Esophagus muscularis mucosa (tissue), 4 donors: ENCODE data around the gene KLF13. TPM values are rescaled to one million over a fixed set of nuclear protein-coding genes. Genes with fewer than 3 reads are reported as not detected.
"Not testable (repeated sequence)": the region's sequence is repeated elsewhere in the genome, so short reads cannot be mapped to it uniquely, and the experiment has no call there.

Source experiments
- DNase-seq: peaks from one replicate; pipeline ENCODE4 v3.0.0-alpha.2; 2017; ENCODE audit errors: extremely low spot score
- H3K27ac ChIP-seq, 4 donors: fragments of 200-600 bp; sonication (generic); replicated peaks in 1 of 4; 1 replicate in 3 of 4; 2 replicates in 1 of 4; pipeline ENCODE4 v1.5.1; 2016 to 2019; ENCODE audit warnings: mild to moderate bottlenecking in 1 of 4
- H3K27me3 ChIP-seq, 4 donors: fragments of 200-600 bp; sonication (generic); one replicate each; pipeline versions ENCODE4 v1.5.1 to v1.6.0; 2016 to 2019
- H3K36me3 ChIP-seq, 4 donors: fragments of 200-600 bp; sonication (generic); one replicate each; pipeline ENCODE4 v1.5.1; 2016 to 2019
- H3K4me1 ChIP-seq, 4 donors: fragments of 200-600 bp; sonication (generic); one replicate each; pipeline ENCODE4 v1.5.1; 2016 to 2019
- H3K4me3 ChIP-seq, 4 donors: fragments of 200-600 bp; sonication (generic); 1 replicate in 2 of 4; 2 replicates in 2 of 4; pipeline ENCODE4 v1.5.1; 2016 to 2019; ENCODE audit warnings: mild to moderate bottlenecking in 4 of 4, moderate library complexity in 1 of 4
- H3K9me3 ChIP-seq, 4 donors: fragments of 200-600 bp; sonication (generic); 1 replicate in 3 of 4; 2 replicates in 1 of 4; pipeline ENCODE4 v1.5.1; 2016 to 2019
- CTCF ChIP-seq, 3 experiments: fragments of 200-600 bp in 2 of 3; fragments of 450-650 bp in 1 of 3; sonication (generic) in 2 of 3; IDR thresholded peaks; one replicate each; pipeline ENCODE4 v1.5.1; 2017 to 2019; ENCODE audit warnings: antibody characterized with exemption in 3 of 3, mild to moderate bottlenecking in 2 of 3, moderate library complexity in 1 of 3
- EP300 ChIP-seq: sonication (generic); formaldehyde crosslinking; IDR thresholded peaks from one replicate; pipeline ENCODE4 v1.6.1; 2017; ENCODE audit warnings: antibody characterized with exemption
- POLR2A ChIP-seq: fragments of 450-650 bp; IDR thresholded peaks from one replicate; pipeline ENCODE4 v1.6.1; 2017; ENCODE audit warnings: antibody characterized with exemption, moderate library complexity, mild to moderate bottlenecking, low read depth
- POLR2AphosphoS5 ChIP-seq, 2 donors: sonication (generic); formaldehyde crosslinking; IDR thresholded peaks; one replicate each; pipeline ENCODE4 v1.6.1; 2017; ENCODE audit warnings: antibody characterized with exemption in 2 of 2
- WGBS: methylation state at CpG from one replicate; pipeline ENCODE4 v1.1.5; 2018; 5-methylcytosine and 5-hydroxymethylcytosine counted together
- intact Hi-C: fragments of 100-400 bp; cut with DNase I; formaldehyde crosslinking; loops from one replicate; pipeline ENCODE4 v1.15.1; 2023
- total RNA-seq, 4 donors: library from RNA; depleted of rRNA; stranded (reverse); fragments of >200 nt; gene quantifications; one replicate each; pipeline versions ENCODE4 v1.1.0 to v1.2.1, GENCODE V29; 2016

KLF13 gene
- total RNA-seq, 4 donors from 2014 or later, result 57.3 to 109 (median 74.2) TPM

- intact Hi-C loops, result no loop called here
- H3K9me3 ChIP-seq, result no peaks in the 10 kb centered on the region
- no peak overlapping the region for H3K4me3 ChIP-seq
- WGBS, result 85% methylated on average over 7 of the region's 13 CpGs
- peaks cover 100% of the 10 kb centered on the region in 4 donors for H3K4me1 ChIP-seq
- H3K36me3 ChIP-seq, result peaks cover 0 to 14% (median 9%) of the 10 kb centered on the region in 4 donors
- peak in 1 of 2 donors; percentile 16 for TF ChIP-seq POLR2AphosphoS5 (IDR thresholded peaks at IDR 0.05)
- no peak for TF ChIP-seq EP300
- TF ChIP-seq POLR2A, result no peak
- no peaks in the 10 kb centered on the region for H3K27me3 ChIP-seq
- DNase-seq, result no peak
- H3K27ac ChIP-seq, result peak overlapping the region; percentile 41 to 89 (median 67)
Measured at GRCh38 chr15:31349233-31350141, 22.9 kb downstream of the KLF13 start.

GRCh38 chr15:31350771-31351170, 24.1 kb downstream of the KLF13 start:
- H3K36me3 ChIP-seq, result peaks cover 0 to 14% (median 11%) of the 10 kb centered on the region in 4 donors
- WGBS, result 94% methylated on average over 7 of the region's 7 CpGs
- TF ChIP-seq CTCF (IDR thresholded peaks at IDR 0.05), result no peak
- no peak for TF ChIP-seq POLR2A
- TF ChIP-seq EP300, result no peak
- no peak for TF ChIP-seq POLR2AphosphoS5 (IDR thresholded peaks at IDR 0.05)
- no peak for DNase-seq
- no peaks in the 10 kb centered on the region for H3K9me3 ChIP-seq
- H3K4me3 ChIP-seq, result no peak overlapping the region
- peaks cover 100% of the 10 kb centered on the region in 4 donors for H3K4me1 ChIP-seq
- H3K27ac ChIP-seq, result peak overlapping the region in 3 of 4 donors; percentile 59 to 89 (median 75)
- intact Hi-C loops, result no loop called here
- no peaks in the 10 kb centered on the region for H3K27me3 ChIP-seq

DNA sequence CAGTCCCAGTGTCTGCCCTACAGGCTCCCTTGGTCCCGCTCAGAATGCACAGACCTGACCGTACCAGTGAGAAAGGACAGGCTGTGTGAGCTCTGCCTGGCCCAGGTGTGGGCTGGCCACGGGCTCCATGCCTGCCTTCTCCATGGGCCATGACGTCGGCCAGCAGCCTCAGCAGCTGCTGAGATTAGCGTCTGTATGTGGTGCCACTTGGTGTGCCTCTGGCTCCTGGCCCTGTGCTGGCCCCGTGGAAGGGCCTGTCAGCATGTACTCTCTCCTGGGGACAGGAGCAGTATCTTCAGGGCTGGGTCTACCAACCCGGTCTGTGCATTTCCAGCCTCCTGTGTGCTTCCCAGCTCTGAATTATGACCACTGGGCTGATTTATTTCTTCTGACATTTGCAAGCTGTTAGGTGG, 25.7 kb downstream of the KLF13 start:
- H3K4me1 ChIP-seq, result peaks cover 100% of the 10 kb centered on the region in 4 donors
- no peak for TF ChIP-seq EP300
- TF ChIP-seq POLR2A, result peak; percentile 15
- TF ChIP-seq POLR2AphosphoS5 (IDR thresholded peaks at IDR 0.05), result peak; percentile 10 to 68
- intact Hi-C loops, result no loop called here

DNA sequence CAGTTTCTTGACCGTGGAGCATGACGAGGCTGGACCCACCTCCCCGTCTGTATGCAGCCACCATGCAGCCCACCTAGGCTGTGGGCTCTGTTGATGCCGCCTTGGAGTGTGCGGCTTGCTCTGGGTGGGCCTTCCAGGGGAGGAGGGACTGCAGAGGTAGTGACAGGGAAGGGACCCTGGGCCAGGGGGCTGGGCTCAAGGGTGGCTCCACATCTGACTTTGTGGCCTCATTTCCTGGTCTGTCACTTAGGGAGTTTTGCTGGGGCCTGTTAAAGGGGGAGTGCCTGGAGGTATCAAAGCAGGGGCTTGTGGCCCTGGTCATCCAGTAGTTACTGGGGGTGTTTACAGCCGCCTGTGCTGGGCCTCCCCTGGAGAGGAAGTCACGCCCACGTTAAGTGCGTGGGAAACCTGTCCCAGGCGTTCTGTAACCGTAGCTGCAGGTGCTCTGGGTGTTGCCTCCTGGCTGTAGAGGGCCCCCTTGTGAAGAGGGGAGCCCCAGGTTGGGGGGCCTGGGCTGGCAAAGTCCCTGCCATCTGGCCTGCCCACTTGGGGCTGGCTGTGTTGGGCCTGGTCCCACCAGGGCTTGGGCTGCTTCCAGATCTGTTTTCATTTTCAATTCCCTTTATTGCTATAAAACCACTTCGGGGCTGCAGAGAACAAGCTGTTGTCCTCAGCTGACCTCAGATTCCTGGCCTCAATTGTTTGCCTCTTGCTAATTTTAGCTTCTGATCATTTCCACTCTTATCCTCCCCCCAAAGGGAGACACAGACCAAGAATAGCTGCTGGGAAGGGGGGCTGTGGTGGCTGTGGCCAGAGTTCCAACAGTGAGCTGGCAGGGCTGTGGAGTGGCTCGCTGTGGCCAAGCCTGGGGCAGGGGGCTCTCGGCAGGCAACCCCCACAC, 26.5 kb downstream of the KLF13 start:
- H3K27ac ChIP-seq, result peak overlapping the region; percentile 87 to 92 (median 88)
- peaks cover 0 to 12% (median 6%) of the 10 kb centered on the region in 4 donors for H3K36me3 ChIP-seq
- peaks cover 100% of the 10 kb centered on the region in 4 donors for H3K4me1 ChIP-seq
- no peaks in the 10 kb centered on the region for H3K9me3 ChIP-seq
- TF ChIP-seq CTCF (IDR thresholded peaks at IDR 0.05) (no peak), POLR2AphosphoS5 (IDR thresholded peaks at IDR 0.05) (peak; percentile 71 to 76), POLR2A (no peak), EP300 (peak; percentile 84)
- peak overlapping the region; percentile 13 to 30 (median 18) for H3K4me3 ChIP-seq
- DNase-seq, result no peak
- H3K27me3 ChIP-seq, result no peaks in the 10 kb centered on the region
- intact Hi-C loops, result no loop called here
- WGBS, result 32% methylated on average over 5 of the region's 14 CpGs

More for the DNA sequence above, 25.7 kb downstream of the KLF13 start:
- Histone ChIP-seq H3K27me3 (no peaks in the 10 kb centered on the region), H3K4me3 (peak overlapping the region in 1 of 4 donors; percentile 16), H3K36me3 (peaks cover 0 to 14% (median 11%) of the 10 kb centered on the region in 4 donors), H3K27ac (peak overlapping the region; percentile 87 to 92 (median 88)), H3K9me3 (no peaks in the 10 kb centered on the region)
- DNase-seq, result no peak
- WGBS, result 22% methylated on average over 3 of the region's 8 CpGs

DNA sequence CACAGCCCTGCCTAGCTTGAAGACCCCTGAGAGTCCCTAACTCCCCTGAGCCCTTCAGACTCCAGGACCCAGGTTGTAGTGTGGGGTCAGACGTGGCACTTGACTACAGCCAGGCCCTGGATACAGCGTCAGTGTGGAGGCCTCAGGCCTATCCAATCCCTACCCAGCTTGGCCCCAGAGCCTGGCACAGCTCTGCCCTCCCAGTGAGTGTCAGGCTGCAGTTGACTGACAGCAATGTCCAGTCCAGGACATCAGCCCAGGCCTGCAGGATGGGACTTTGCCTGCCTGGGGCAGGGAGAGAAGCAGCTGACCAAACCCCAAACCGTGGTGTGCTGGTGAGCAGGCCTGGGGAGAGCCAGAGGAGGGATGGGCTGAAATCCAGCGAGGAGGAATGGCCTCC, 27.3 kb downstream of the KLF13 start:
- DNase-seq, result no peak
- H3K36me3 ChIP-seq, result peaks cover 0 to 7% (median 2%) of the 10 kb centered on the region in 4 donors
- WGBS, result 15% methylated on average over 2 of the region's 4 CpGs
- intact Hi-C loops, result no loop called here
- H3K27me3 ChIP-seq, result no peaks in the 10 kb centered on the region
- peak overlapping the region; percentile 13 to 30 (median 18) for H3K4me3 ChIP-seq
- peak overlapping the region; percentile 87 to 92 (median 88) for H3K27ac ChIP-seq
- H3K9me3 ChIP-seq, result no peaks in the 10 kb centered on the region
- TF ChIP-seq EP300 (no peak), POLR2AphosphoS5 (IDR thresholded peaks at IDR 0.05) (peak in 1 of 2 donors; percentile 20), CTCF (IDR thresholded peaks at IDR 0.05) (no peak), POLR2A (no peak)
- H3K4me1 ChIP-seq, result peaks cover 100% of the 10 kb centered on the region in 4 donors

DNA sequence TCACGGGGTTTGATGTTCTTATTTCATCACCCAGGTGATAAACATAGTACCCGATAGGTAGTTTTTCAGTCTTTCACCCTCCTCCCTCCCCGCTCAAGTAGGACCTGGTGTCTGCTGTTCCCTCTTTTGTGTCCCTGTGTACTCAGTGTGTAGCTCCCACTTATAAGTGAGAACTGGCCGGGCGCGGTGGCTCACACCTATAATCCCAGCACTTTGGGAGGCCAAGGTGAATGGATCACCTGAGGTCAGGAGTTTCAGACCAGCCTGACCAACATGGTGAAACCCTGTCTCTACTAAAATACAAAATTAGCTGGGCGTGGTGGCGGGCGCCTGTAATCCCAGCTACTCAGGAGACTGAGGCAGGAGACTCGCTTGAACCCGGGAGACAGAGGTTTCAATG, 29.5 kb downstream of the KLF13 start:
- H3K27me3 ChIP-seq, H3K4me3 ChIP-seq, intact Hi-C loops, H3K36me3 ChIP-seq, DNase-seq, H3K9me3 ChIP-seq: not testable (repeated sequence)
- Histone ChIP-seq H3K27ac (peak overlapping the region in 3 of 4 donors; percentile 5 to 92 (median 89)), H3K4me1 (peaks cover 100% of the 10 kb centered on the region in 4 donors)
- WGBS, result 97% methylated on average over 11 of the region's 11 CpGs
